Coronary artery (tissue), 2 donors: ENCODE data around the gene DPYSL5.

Source experiments
- DNase-seq: peaks from one replicate; pipeline ENCODE4 v3.0.0-alpha.2; 2017; ENCODE audit warnings: low spot score
- H3K27ac ChIP-seq, 2 donors: fragments of 200-600 bp; sonication (generic); one replicate each; pipeline ENCODE4 v1.5.1; 2016 to 2019
- H3K4me3 ChIP-seq: fragments of 200-600 bp; sonication (generic); 2 replicates; pipeline ENCODE4 v1.5.1; 2016; ENCODE audit warnings: mild to moderate bottlenecking, moderate library complexity
- TF ChIP-seq, protein P1 (sequence below): fragments of 200-600 bp; sonication (generic); IDR thresholded peaks from one replicate; pipeline ENCODE4 v1.5.1; 2019; ENCODE audit warnings: antibody characterized with exemption

Gene DPYSL5

DNA sequence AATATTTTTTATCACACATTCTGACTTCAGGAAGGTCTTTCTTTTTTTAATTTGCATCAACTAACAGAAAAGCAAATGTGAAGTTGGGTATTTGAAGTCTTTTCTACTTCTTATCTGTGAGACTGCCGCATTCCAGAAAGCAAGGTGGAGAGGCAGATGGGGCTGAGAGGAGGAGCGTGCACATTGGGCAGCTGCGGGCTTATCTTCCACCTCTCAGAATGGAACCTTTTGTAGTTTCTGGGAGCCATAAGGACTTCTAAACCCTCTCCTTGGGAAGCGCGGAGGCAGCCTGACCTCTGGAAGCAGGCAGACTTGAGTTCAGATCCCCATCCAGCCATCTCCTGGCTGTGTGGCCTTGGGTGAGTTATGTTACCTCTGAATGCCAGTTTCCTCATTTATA is 126.4 kb downstream of the DPYSL5 start:
- DNase-seq: no peak
- Histone ChIP-seq H3K4me3 (no peak overlapping the region), H3K27ac (no peak overlapping the region)
- TF ChIP-seq, protein P1, sequence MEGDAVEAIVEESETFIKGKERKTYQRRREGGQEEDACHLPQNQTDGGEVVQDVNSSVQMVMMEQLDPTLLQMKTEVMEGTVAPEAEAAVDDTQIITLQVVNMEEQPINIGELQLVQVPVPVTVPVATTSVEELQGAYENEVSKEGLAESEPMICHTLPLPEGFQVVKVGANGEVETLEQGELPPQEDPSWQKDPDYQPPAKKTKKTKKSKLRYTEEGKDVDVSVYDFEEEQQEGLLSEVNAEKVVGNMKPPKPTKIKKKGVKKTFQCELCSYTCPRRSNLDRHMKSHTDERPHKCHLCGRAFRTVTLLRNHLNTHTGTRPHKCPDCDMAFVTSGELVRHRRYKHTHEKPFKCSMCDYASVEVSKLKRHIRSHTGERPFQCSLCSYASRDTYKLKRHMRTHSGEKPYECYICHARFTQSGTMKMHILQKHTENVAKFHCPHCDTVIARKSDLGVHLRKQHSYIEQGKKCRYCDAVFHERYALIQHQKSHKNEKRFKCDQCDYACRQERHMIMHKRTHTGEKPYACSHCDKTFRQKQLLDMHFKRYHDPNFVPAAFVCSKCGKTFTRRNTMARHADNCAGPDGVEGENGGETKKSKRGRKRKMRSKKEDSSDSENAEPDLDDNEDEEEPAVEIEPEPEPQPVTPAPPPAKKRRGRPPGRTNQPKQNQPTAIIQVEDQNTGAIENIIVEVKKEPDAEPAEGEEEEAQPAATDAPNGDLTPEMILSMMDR: no peak

DNA sequence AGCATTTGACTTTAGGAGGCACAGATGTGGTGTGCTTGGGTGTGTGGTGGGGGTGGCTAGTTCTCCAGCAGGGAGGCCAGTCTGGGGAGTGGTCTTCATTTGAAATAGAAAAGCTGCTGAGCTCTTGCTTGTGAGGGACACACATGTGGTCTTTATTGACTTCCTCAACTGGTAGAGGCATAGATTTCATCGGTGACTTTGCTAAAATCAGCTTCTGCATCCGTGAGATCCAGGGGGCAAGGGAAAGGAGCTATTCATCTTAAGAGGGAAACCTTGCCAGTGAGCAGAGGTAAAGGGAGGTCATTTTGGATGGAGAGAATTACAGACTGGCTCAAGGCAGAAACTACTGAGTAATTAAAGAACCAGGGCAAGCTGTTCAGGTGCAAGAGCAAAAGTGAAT is 127.2 kb downstream of the DPYSL5 start:
- H3K27ac ChIP-seq: no peak overlapping the region
- TF ChIP-seq, protein P1: no peak
- no peak for DNase-seq
- H3K4me3 ChIP-seq: no peak overlapping the region

DNA sequence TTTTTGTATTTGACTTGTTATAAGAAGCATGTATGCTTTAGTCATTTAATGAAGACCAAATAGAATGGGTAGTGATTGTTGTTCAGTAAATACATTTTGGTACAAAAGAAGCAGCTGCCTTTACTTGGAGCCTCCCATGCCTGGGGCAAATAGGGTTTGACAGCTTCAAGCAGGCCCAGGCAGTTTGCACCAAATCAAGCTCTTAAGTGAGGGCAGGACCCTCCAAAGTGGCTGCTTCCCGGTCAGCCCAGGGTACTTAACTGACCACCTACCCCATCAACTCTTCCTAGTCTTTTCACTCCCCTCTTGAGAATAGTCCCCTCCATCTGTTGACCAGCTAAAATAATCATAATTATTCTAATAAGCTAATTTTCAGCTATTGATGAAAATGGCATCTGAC is 127.7 kb downstream of the DPYSL5 start:
- TF ChIP-seq, protein P1: no peak
- no peak for DNase-seq
- Histone ChIP-seq H3K4me3 (no peak overlapping the region), H3K27ac (no peak overlapping the region)

DNA sequence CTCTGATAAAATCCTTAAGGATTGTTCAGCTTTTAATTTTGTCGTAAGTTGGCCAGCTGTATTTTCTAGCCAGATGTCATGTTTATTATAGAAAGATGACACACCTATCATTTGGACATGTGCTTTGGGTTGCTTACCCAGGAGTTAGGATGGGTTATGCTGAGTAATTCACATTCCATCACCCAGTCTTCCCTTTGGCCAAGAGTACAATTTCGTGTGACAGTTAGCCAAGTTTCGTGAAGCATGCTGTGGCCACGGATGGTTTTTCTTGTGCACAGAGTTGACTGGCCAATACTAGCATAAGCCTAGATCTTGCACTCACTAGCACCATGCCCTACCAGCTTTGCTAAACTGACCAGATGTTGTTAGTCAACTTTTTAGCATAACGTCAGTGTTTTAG is 128.3 kb downstream of the DPYSL5 start:
- TF ChIP-seq, protein P1: no peak
- H3K27ac ChIP-seq: no peak overlapping the region
- DNase-seq: no peak
- H3K4me3 ChIP-seq: no peak overlapping the region

DNA sequence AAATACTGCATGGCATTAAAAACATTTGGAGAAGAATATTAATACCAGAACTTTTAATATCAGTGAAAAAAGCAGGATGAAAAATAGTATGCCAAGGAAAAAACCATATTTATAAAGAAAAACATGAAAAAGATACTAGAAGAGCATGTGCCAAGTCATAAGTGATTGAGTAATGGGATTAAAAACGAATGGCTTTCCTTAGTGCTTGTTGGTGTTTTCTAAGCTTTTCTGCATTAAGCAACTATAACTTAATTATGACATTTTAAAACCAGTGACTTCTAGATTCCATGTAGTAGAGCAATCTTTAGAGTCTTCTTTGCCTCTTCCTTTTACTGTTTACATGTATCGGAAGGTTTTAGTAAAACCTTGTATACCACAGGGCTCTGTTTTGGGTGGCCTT is 129.1 kb downstream of the DPYSL5 start:
- no peak overlapping the region for H3K27ac ChIP-seq
- TF ChIP-seq, protein P1: no peak
- no peak overlapping the region for H3K4me3 ChIP-seq
- DNase-seq: no peak

DNA sequence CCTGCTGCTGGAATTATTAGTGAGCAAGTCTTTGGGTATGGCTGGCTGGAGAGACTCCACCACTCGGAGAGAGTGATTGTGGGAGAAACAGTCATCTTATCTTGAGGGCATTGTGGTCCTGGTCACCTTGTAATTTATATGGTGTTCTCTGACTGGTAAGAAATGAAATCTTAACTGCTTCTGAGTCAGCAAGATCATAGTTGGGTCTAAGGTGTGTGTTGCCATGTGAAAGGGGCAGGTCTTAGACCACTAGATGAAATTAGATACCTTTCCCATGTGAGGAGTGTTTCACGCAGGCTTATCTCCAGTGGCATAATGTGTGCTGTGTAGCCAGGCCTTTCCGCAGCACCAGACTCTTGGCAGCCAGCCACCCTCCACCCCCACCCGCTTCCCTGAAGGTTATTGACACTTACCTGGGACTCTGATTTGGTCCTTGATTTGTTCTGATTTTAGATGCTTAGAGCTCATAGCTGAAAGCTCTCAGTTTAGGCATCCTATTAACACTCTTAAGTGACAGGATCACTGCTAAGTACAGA is 130.2 kb downstream of the DPYSL5 start:
- Histone ChIP-seq H3K27ac (no peak overlapping the region), H3K4me3 (no peak overlapping the region)
- DNase-seq: no peak
- TF ChIP-seq, protein P1: no peak

DNA sequence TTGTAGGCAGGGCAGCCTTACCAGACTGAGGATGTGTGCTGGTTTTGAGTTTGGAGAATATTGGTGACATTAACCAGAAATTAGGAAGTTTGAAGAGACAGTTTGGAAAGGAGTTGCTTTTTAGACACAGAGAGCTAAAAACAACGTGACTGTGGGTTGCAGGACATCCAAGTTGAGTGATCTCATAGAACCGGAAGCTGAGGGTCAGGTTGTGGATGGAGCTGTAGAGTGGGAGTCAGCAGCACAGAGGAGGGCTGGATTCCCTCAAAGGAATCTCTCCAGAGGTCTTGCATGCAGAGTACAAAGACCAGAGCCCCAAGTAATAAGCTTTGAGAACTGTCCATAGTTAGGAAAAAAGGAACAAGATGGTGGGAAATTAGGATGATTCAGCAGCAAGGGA is 131.8 kb downstream of the DPYSL5 start:
- H3K4me3 ChIP-seq: no peak overlapping the region
- no peak overlapping the region for H3K27ac ChIP-seq
- no peak for DNase-seq
- TF ChIP-seq, protein P1: no peak
